HepG2 (cell line): ENCODE data around the gene SLC35D3. TPM values are rescaled to one million over a fixed set of nuclear protein-coding genes. Genes with fewer than 3 reads are reported as not detected.

Source experiments
- ATAC-seq: fragments of 200-7000 bp; cut with Tn5 transposase; 3 replicates; pipeline ENCODE4 v1.9.1; 2020; ENCODE audit warnings: mild to moderate bottlenecking, moderate library complexity
- BruUV-seq: library from RNA; stranded (reverse); fragments of 400-500 nt; replicated peaks from 2 replicates; lab custom pipeline; 2021; lab: Mats Ljungman, UMichigan
- CTCF ChIA-PET: fragments of 300-600 bp; formaldehyde crosslinking; extraction: SDS; loops from one replicate; lab custom pipeline; 2021; ENCODE audit warnings: low total read pairs, inconsistent platforms, low intra/inter-chr PET ratio; lab: Yijun Ruan, JAX
- POLR2A ChIA-PET: fragments of 350-600 bp; sonication (Branson Sonifier 250); formaldehyde crosslinking; loops from one replicate; lab custom pipeline; 2020; ENCODE audit warnings: antibody characterized with exemption, inconsistent platforms; lab: Yijun Ruan, JAX
- DNase-seq: peaks from one replicate; pipeline ENCODE4 v3.0.0-alpha.2; 2015; ENCODE audit warnings: low spot score
- FAIRE-seq: peaks from 3 replicates; lab custom pipeline; 2011; peaks lifted over from hg19 to GRCh38; lab: Jason Lieb, UNC
- H2AFZ ChIP-seq: one replicate; pipeline ENCODE4 v1.6.1; 2011; ENCODE audit warnings: low read length, inconsistent platforms
- H3K27ac ChIP-seq: fragments of 300-600 bp; 3 replicates; pipeline ENCODE4 v1.8.0; 2011; ENCODE audit warnings: mixed run types, mild to moderate bottlenecking, mixed read lengths, low read length, inconsistent platforms; ENCODE audit not compliant: insufficient read depth; ENCODE audit errors: extremely low read length
- H3K27me3 ChIP-seq, 2 experiments: fragments of 200-600 bp in 1 of 2; 2 replicates in 1 of 2; 3 replicates in 1 of 2; pipeline versions ENCODE4 v1.6.0 to v1.8.0; 2011; ENCODE audit warnings: low read length in 2 of 2, mild to moderate bottlenecking in 2 of 2, moderate library complexity in 2 of 2, inconsistent platforms in 1 of 2; ENCODE audit not compliant: insufficient read depth in 2 of 2, control insufficient read depth in 1 of 2
- H3K36me3 ChIP-seq, 2 experiments: fragments of 200-600 bp in 1 of 2; replicated peaks in 1 of 2; 2 replicates in 1 of 2; 3 replicates in 1 of 2; pipeline versions ENCODE4 v1.5.1 to v1.8.0; 2011; ENCODE audit warnings: low read length in 2 of 2, inconsistent platforms in 1 of 2; ENCODE audit not compliant: insufficient read depth in 2 of 2, control insufficient read depth in 1 of 2
- H3K4me1 ChIP-seq: 2 replicates; pipeline ENCODE4 v1.5.1; 2012; ENCODE audit warnings: low read length, inconsistent platforms; ENCODE audit not compliant: insufficient read depth
- H3K4me2 ChIP-seq: 2 replicates; pipeline ENCODE4 v1.6.0; 2011; ENCODE audit warnings: low read depth, low read length, inconsistent platforms
- H3K4me3 ChIP-seq, 3 experiments: fragments of 200-600 bp in 1 of 3; sonication (generic), shearing (Covaris generic) in 1 of 3; replicated peaks in 1 of 3; 2 replicates each; pipeline ENCODE4 v1.5.1; 2011 to 2016; ENCODE audit warnings: low read length in 3 of 3, inconsistent platforms in 2 of 3, low read depth in 2 of 3, mild to moderate bottlenecking in 2 of 3, control low read depth in 1 of 3, mixed read lengths in 1 of 3; ENCODE audit not compliant: insufficient read depth in 1 of 3
- H3K79me2 ChIP-seq: one replicate; pipeline ENCODE4 v1.6.1; 2011; ENCODE audit warnings: low read length, inconsistent platforms; ENCODE audit not compliant: insufficient read depth
- H3K9ac ChIP-seq: 2 replicates; pipeline ENCODE4 v1.6.0; 2011; ENCODE audit warnings: mild to moderate bottlenecking, low read depth, low read length, inconsistent platforms; ENCODE audit not compliant: insufficient read depth
- H3K9me3 ChIP-seq: 2 replicates; pipeline ENCODE4 v1.5.1; 2012; ENCODE audit warnings: mild to moderate bottlenecking, low read length
- H4K20me1 ChIP-seq: 2 replicates; pipeline ENCODE4 v1.6.0; 2011; ENCODE audit warnings: inconsistent platforms, mild to moderate bottlenecking, low read length, moderate library complexity; ENCODE audit not compliant: insufficient read depth
- GABPA ChIP-seq, 2 experiments: IDR thresholded peaks; 2 replicates each; pipeline ENCODE4 v1.6.1; 2011 to 2016; ENCODE audit warnings: low read depth in 2 of 2, low read length in 1 of 2, missing biosample characterization in 1 of 2, missing genetic modification characterization in 1 of 2
- NCOA1 ChIP-seq: sonication (generic); formaldehyde crosslinking; IDR thresholded peaks from 2 replicates; pipeline ENCODE4 v1.9.0; 2021; ENCODE audit warnings: missing genetic modification reagents
- PTBP1 ChIP-seq: fragments of 200-400 bp; formaldehyde crosslinking; IDR thresholded peaks from 2 replicates; pipeline ENCODE4 v1.6.1; 2018; ENCODE audit warnings: low read length, low read depth; ENCODE audit not compliant: poor library complexity, severe bottlenecking
- RARA ChIP-seq: IDR thresholded peaks from 2 replicates; pipeline ENCODE4 v1.6.1; 2016; ENCODE audit warnings: missing genetic modification reagents, missing compliant biosample characterization
- RBM22 ChIP-seq: fragments of 200-400 bp; formaldehyde crosslinking; optimal IDR thresholded peaks from 2 replicates; pipeline ENCODE3; 2017; ENCODE audit warnings: mild to moderate bottlenecking, low read length, moderate library complexity
- SRSF1 ChIP-seq: fragments of 200-400 bp; formaldehyde crosslinking; optimal IDR thresholded peaks from 2 replicates; pipeline ENCODE3; 2017; ENCODE audit warnings: mild to moderate bottlenecking, low read depth, low read length, moderate library complexity
- U2AF1 ChIP-seq: fragments of 200-400 bp; formaldehyde crosslinking; optimal IDR thresholded peaks from 2 replicates; pipeline ENCODE3; 2017; ENCODE audit warnings: mild to moderate bottlenecking, low read depth, low read length
- ZBTB3 ChIP-seq: sonication (generic); formaldehyde crosslinking; IDR thresholded peaks from 2 replicates; pipeline ENCODE4 v1.4.0; 2020; ENCODE audit warnings: low read depth, mild to moderate bottlenecking, moderate library complexity, missing genetic modification reagents, borderline replicate concordance
- ZIK1 ChIP-seq: sonication (generic); formaldehyde crosslinking; IDR thresholded peaks from 2 replicates; pipeline ENCODE4 v1.5.0; 2020; ENCODE audit warnings: mild to moderate bottlenecking, low read depth, missing genetic modification reagents, borderline replicate concordance
- ZNF383 ChIP-seq: sonication (generic); formaldehyde crosslinking; IDR thresholded peaks from 2 replicates; pipeline ENCODE4 v1.4.0; 2020; ENCODE audit warnings: missing genetic modification reagents, mild to moderate bottlenecking, borderline replicate concordance
- WGBS: methylation state at CpG from one replicate; pipeline ENCODE4 v1.1.6; 2017; ENCODE audit warnings: low lambda C conversion rate; 5-methylcytosine and 5-hydroxymethylcytosine counted together
- in situ Hi-C: cut with HindIII; loops from 2 replicates; pipeline ENCODE4 v1.10.0; 2017; ENCODE audit warnings: low pct_unique_long_range_greater_than_20kb; ENCODE audit not compliant: extremely low pct_ligation_motif_present
- intact Hi-C: fragments of 100-400 bp; cut with micrococcal nuclease; formaldehyde crosslinking; loops from one replicate; pipeline ENCODE4 v1.10.0; 2022; ENCODE audit not compliant: unreplicated experiment
- polyA plus RNA-seq, 8 experiments: library from polyadenylated mRNA; depleted of rRNA in 3 of 8; stranded (reverse) in 7 of 8; unstranded in 1 of 8; fragments of >200 nt; fragmentation: Illumina TruSeq in 4 of 8; extraction: Trizol in 4 of 8; gene quantifications; 2 replicates each; pipeline versions ENCODE4 v1.2.1 to v1.2.3, GENCODE V29; 2011 to 2016; ENCODE audit warnings: low read depth in 4 of 8, missing spikeins in 1 of 8, mixed read lengths in 1 of 8; ENCODE audit not compliant: insufficient read depth in 1 of 8
- total RNA-seq, 5 experiments: library from RNA; depleted of rRNA; stranded (reverse); fragments of >200 nt; fragmentation: Illumina TruSeq; extraction: Trizol; gene quantifications; 2 replicates each; pipeline ENCODE4 v1.2.3, GENCODE V29; 2016; ENCODE audit warnings: low read depth in 1 of 5
- TF ChIP-seq, protein P1 (sequence below): sonication (generic); formaldehyde crosslinking; IDR thresholded peaks from 2 replicates; pipeline ENCODE4 v1.5.0; 2020; ENCODE audit warnings: mild to moderate bottlenecking, missing genetic modification reagents, moderate library complexity
- TF ChIP-seq, protein P2 (sequence below): sonication (generic); formaldehyde crosslinking; IDR thresholded peaks from 2 replicates; pipeline ENCODE4 v1.4.0; 2020; ENCODE audit warnings: missing genetic modification reagents

SLC35D3 gene
- total and polyA plus RNA-seq, 2 of the 13 experiments (the other 11 are each of a cell fraction or from before 2014, with no cell fraction given) = not detected

DNA sequence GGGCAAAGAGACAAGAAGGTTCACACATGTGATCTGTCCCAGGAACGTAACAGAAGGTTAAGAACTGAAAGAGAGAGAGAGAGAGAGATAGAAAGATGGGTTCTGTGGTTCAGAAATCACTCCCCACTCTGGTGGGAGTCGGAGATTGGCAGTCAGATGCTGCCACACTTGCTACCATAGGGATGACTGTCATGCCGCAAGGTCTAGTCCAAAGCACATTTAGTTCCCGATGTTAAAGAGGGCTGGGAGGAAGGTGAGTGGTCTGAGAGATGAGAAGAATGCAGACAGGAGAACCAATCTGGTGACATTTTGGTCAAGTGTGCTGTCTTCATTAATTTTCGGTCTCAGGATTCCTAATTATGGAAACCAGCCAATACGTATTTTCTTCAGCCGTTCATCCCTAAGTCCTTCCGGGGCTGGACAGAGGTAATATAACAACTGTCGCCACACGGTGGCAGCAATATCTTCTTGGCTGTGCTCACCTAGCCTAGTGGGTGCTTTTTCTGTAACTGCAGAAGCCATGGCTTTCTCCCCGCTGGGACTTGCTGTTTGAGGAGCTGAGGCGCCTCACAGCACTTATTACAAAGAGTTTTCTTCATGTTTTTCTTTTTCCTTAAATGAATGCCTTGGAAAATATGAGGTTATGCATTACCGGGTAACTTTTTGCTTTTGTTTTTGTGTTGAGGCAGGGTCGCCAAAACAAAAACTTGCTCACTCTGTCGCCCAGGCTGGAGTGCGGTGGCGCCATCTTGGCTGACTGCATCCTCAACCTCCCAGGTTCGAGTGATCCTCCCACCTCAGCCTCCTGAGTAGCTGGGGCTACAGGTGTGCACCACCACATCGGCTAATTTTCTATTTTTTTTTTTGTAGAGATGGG is 46.0 kb downstream of the SLC35D3 start (continued):
- no peak for TF ChIP-seq ZBTB3
- TF ChIP-seq U2AF1 = no peak
- TF ChIP-seq, protein P1, sequence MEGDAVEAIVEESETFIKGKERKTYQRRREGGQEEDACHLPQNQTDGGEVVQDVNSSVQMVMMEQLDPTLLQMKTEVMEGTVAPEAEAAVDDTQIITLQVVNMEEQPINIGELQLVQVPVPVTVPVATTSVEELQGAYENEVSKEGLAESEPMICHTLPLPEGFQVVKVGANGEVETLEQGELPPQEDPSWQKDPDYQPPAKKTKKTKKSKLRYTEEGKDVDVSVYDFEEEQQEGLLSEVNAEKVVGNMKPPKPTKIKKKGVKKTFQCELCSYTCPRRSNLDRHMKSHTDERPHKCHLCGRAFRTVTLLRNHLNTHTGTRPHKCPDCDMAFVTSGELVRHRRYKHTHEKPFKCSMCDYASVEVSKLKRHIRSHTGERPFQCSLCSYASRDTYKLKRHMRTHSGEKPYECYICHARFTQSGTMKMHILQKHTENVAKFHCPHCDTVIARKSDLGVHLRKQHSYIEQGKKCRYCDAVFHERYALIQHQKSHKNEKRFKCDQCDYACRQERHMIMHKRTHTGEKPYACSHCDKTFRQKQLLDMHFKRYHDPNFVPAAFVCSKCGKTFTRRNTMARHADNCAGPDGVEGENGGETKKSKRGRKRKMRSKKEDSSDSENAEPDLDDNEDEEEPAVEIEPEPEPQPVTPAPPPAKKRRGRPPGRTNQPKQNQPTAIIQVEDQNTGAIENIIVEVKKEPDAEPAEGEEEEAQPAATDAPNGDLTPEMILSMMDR (CRISPR knock-in tag) = peak; percentile 83
- no peak for TF ChIP-seq RBM22
- no peak for TF ChIP-seq NCOA1
- TF ChIP-seq RARA (CRISPR knock-in tag) = no peak
- TF ChIP-seq GABPA (IDR thresholded peaks at IDR 0.05; ENCODE audit: low read depth, low read length) = no peak
- peak; percentile 52; the same call in 1 of the 2 replicates for TF ChIP-seq GABPA (CRISPR knock-in tag; IDR thresholded peaks at IDR 0.05; ENCODE audit: low read depth)
- no peak for TF ChIP-seq PTBP1
- TF ChIP-seq SRSF1 = no peak

DNA sequence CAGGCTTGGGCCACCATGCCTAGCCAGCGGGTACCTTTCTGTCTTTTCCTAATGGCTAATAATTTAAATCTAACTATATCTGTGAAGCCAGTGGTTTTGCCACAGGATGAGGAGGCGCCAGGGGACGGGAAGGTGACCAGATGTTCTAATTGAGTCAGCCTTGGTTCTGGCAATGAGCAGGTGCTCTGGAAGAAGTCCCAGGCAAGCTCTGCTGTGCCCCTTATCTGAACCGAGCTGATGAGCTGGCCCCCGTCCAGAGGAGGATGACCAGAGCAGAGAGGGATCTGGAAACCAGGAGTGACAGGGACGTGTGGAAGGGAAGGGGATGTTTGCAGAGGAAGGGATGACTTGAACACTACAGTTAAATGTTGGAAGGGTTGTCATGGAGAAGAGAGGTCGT is 46.7 kb downstream of the SLC35D3 start:
- 34% methylated on average over 7 of the region's 7 CpGs for WGBS
- no peak for FAIRE-seq
- no peak overlapping the region for H3K4me2 ChIP-seq
- TF ChIP-seq ZNF383 (CRISPR knock-in tag) (no peak), ZIK1 (no peak)
- TF ChIP-seq, protein P2, sequence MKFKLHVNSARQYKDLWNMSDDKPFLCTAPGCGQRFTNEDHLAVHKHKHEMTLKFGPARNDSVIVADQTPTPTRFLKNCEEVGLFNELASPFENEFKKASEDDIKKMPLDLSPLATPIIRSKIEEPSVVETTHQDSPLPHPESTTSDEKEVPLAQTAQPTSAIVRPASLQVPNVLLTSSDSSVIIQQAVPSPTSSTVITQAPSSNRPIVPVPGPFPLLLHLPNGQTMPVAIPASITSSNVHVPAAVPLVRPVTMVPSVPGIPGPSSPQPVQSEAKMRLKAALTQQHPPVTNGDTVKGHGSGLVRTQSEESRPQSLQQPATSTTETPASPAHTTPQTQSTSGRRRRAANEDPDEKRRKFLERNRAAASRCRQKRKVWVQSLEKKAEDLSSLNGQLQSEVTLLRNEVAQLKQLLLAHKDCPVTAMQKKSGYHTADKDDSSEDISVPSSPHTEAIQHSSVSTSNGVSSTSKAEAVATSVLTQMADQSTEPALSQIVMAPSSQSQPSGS (CRISPR knock-in tag) = no peak
- TF ChIP-seq, all 625 proteins: peak for 0
- intact Hi-C loops (loop anchor here (1.0 to 5.0 kb wide), 4 partner anchors 45 to 672 kb away; no protein-coding TSS in a partner anchor), in situ Hi-C loops (loop anchor here (25.0 kb wide), 1 partner anchor 668 kb away; no protein-coding TSS in a partner anchor)
- no peak for DNase-seq
- no peaks in the 10 kb centered on the region for H3K4me1 ChIP-seq
- no peaks in the 10 kb centered on the region for H4K20me1 ChIP-seq
- H3K9ac ChIP-seq = no peak overlapping the region
- no peak for ATAC-seq
- no peak overlapping the region for H3K27ac ChIP-seq
- peaks cover 0 to 7% of the 10 kb centered on the region in 2 experiments; a peak in 1 of 5 replicates for H3K27me3 ChIP-seq
- no peak overlapping the region for H2AFZ ChIP-seq
- no peaks in the 10 kb centered on the region for H3K9me3 ChIP-seq
- BruUV-seq = no TSS peak
- H3K79me2 ChIP-seq = no peaks in the 10 kb centered on the region
- POLR2A ChIA-PET = no interaction called here
- H3K4me3 ChIP-seq = no peak overlapping the region
- CTCF ChIA-PET = interaction anchor here (1.1 to 1.3 kb wide), 2 partner anchors 45 to 673 kb away, joined by 3 to 5 read pairs; no protein-coding TSS in a partner anchor
- H3K36me3 ChIP-seq = no peaks in the 10 kb centered on the region
